Endodermal cell (in vitro differentiated cells): ENCODE results near the gene MKS1. TPM values are rescaled to one million over a fixed set of nuclear protein-coding genes. Genes with fewer than 3 reads are reported as not detected.

Experiments used
- DNase-seq: peaks from one replicate; pipeline ENCODE4 v3.0.0-alpha.2; 2017
- H3K27ac ChIP-seq: 2 replicates; pipeline ENCODE4 v1.5.1; 2013; ENCODE audit warnings: mild to moderate bottlenecking, low read depth, low read length, moderate library complexity
- H3K27me3 ChIP-seq: 2 replicates; pipeline ENCODE4 v1.6.1; 2013; ENCODE audit warnings: mild to moderate bottlenecking, low read length, moderate library complexity; ENCODE audit not compliant: insufficient read depth, control insufficient read depth, poor library complexity, severe bottlenecking
- H3K36me3 ChIP-seq: 2 replicates; pipeline ENCODE4 v1.7.0; 2013; ENCODE audit warnings: mild to moderate bottlenecking, low read length, moderate library complexity; ENCODE audit not compliant: control insufficient read depth, insufficient read depth
- H3K4me1 ChIP-seq: one replicate; pipeline ENCODE4 v1.7.0; 2013; ENCODE audit warnings: low read length; ENCODE audit not compliant: control insufficient read depth, insufficient read depth
- H3K4me3 ChIP-seq: 2 replicates; pipeline ENCODE4 v1.5.1; 2013; ENCODE audit warnings: mild to moderate bottlenecking, low read length, moderate library complexity
- H3K9ac ChIP-seq: 2 replicates; pipeline ENCODE4 v1.6.1; 2013; ENCODE audit warnings: mild to moderate bottlenecking, low read length, moderate library complexity; ENCODE audit not compliant: poor library complexity, severe bottlenecking; ENCODE audit errors: extremely low read depth
- H3K9me3 ChIP-seq: 2 replicates; pipeline ENCODE4 v1.6.1; 2013; ENCODE audit warnings: mild to moderate bottlenecking, low read length, moderate library complexity; ENCODE audit not compliant: control insufficient read depth
- H3K27ac Mint-ChIP-seq: 2 replicates; pipeline ENCODE4 v1.8.0; 2020; ENCODE audit warnings: mixed read lengths
- H3K27me3 Mint-ChIP-seq: 2 replicates; pipeline ENCODE4 v1.8.0; 2021; ENCODE audit warnings: mild to moderate bottlenecking, mixed read lengths; ENCODE audit not compliant: insufficient read depth
- H3K36me3 Mint-ChIP-seq: 2 replicates; pipeline ENCODE4 v1.8.0; 2020; ENCODE audit warnings: low read depth, mixed read lengths
- H3K4me1 Mint-ChIP-seq: 2 replicates; pipeline ENCODE4 v1.8.0; 2020; ENCODE audit warnings: mixed read lengths
- H3K4me3 Mint-ChIP-seq: 2 replicates; pipeline ENCODE4 v1.8.0; 2020; ENCODE audit warnings: mild to moderate bottlenecking, moderate library complexity, mixed read lengths
- H3K9me3 Mint-ChIP-seq: 2 replicates; pipeline ENCODE4 v1.8.0; 2020; ENCODE audit warnings: mild to moderate bottlenecking, mixed read lengths
- CTCF ChIP-seq: fragments of 200-600 bp; sonication (generic); conservative IDR thresholded peaks from 2 replicates; pipeline ENCODE4 v1.5.0; 2021; ENCODE audit warnings: antibody characterized with exemption, mild to moderate bottlenecking
- WGBS, 2 experiments: methylation state at CpG; one replicate each; pipeline versions ENCODE4 v1.1.5 to v1.1.7; 2013; ENCODE audit warnings: missing lambda C conversion rate in 2 of 2, mixed read lengths in 1 of 2; ENCODE audit not compliant: insufficient coverage in 1 of 2, insufficient read length in 1 of 2; 5-methylcytosine and 5-hydroxymethylcytosine counted together
- total RNA-seq, 2 donors: library from RNA; stranded (reverse); fragmentation: NEBNext Ultra II Directional in 1 of 2; extraction: Animal tissue kit (Norgen Biotek cat#: 25700) in 1 of 2; gene quantifications; 2 replicates in 1 of 2; 3 replicates in 1 of 2; pipeline ENCODE4 v1.2.1, GENCODE V29; 2021

Gene MKS1
- total RNA-seq, 2 donors from 2014 or later, result 31.8 to 32.2 TPM

- Histone ChIP-seq H3K36me3 (no peaks in the 10 kb centered on the region), H3K27ac (no peak overlapping the region), H3K9ac (no peak overlapping the region), H3K9me3 (no peaks in the 10 kb centered on the region), H3K4me3 (no peak overlapping the region), H3K4me1 (no peaks in the 10 kb centered on the region), H3K27me3 (peaks cover 27% of the 10 kb centered on the region)
- Mint-ChIP-seq H3K4me1 (no peaks in the 10 kb centered on the region), H3K27me3 (peaks cover 32% of the 10 kb centered on the region), H3K9me3 (peaks cover 3% of the 10 kb centered on the region), H3K36me3 (no peaks in the 10 kb centered on the region), H3K4me3 (no peak overlapping the region), H3K27ac (no peak overlapping the region)
- peak; percentile 33 for DNase-seq
- TF ChIP-seq CTCF, result no peak
- WGBS, 2 experiments, result 89 to 91% methylated on average over 20 to 22 of the region's 22 CpGs
Observed at GRCh38 chr17:58267347-58268324, 48.6 kb upstream of the MKS1 start.

- H3K4me1 Mint-ChIP-seq, result no peaks in the 10 kb centered on the region
- H3K27me3 Mint-ChIP-seq, result peaks cover 45% of the 10 kb centered on the region
Observed at GRCh38 chr17:58265902-58266875, 47.1 kb upstream of the MKS1 start.

More at GRCh38 chr17:58265902-58266875, 47.1 kb upstream of the MKS1 start:
- peak; percentile 22 for DNase-seq
- H3K4me3 Mint-ChIP-seq, result no peak overlapping the region
- no peak overlapping the region for H3K9ac ChIP-seq
- no peaks in the 10 kb centered on the region for H3K36me3 ChIP-seq
- H3K4me3 ChIP-seq, result no peak overlapping the region
- H3K4me1 ChIP-seq, result no peaks in the 10 kb centered on the region
- H3K27ac Mint-ChIP-seq, result no peak overlapping the region
- H3K27ac ChIP-seq, result no peak overlapping the region
- 91 to 92% methylated on average over 6 to 7 of the region's 7 CpGs for WGBS, 2 experiments
- H3K27me3 ChIP-seq, result peaks cover 41% of the 10 kb centered on the region
- TF ChIP-seq CTCF, result no peak
- H3K9me3 ChIP-seq, result no peaks in the 10 kb centered on the region
- H3K9me3 Mint-ChIP-seq, result peaks cover 3% of the 10 kb centered on the region
- no peaks in the 10 kb centered on the region for H3K36me3 Mint-ChIP-seq
